ENCODE data around the gene RAP1GAP.

The RAP1GAP gene

DNA sequence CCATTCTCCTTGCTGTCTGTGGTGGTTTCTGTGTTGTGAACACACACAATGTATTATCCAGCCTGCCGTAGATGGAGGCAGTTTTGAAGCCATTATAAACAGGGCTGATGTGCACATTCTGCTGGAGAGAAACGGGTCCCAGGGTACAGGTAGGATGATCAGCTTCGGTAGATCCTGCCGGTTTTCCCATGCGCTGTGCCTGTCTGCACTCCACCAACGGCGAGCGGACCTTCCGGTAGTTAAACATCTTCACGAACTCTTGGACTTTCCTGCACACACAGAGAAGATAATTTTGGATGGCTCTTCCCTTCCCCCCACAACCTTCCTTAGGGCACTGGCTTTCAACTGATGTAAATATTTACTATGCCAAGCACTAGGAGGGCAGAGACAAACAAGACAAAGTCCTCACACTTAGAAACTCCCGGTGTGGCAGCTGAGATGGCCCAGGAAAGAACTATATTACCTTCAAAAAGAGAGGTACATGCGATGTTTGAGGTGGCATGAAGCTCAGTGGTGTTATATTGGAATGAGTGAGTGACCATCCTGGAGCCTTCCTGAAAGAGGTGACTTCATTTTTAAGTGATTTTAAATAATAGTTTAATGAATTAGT lies 118.2 kb downstream of the RAP1GAP start:
- Histone ChIP-seq H3K4me3 (IDR thresholded peaks at IDR 0.05; ENCODE audit: insufficient read depth, low read depth, low read length) (no peak overlapping the region), H3K9ac (no peak overlapping the region), H3K79me2 (ENCODE audit: insufficient read depth, low read depth) (no peaks in the 10 kb centered on the region), H3K27ac (no peak overlapping the region), H2AFZ (ENCODE audit: low read depth) (no peak overlapping the region), H4K20me1 (ENCODE audit: insufficient read depth) (no peaks in the 10 kb centered on the region), H3K27me3 (ENCODE audit: insufficient read depth, low read depth) (peaks cover 50% of the 10 kb centered on the region; the same call in 1 of the 2 replicates), H3K4me2 (no peak overlapping the region), H3K4me1 (ENCODE audit: low read depth, poor library complexity, severe bottlenecking) (no peaks in the 10 kb centered on the region), H3K36me3 (ENCODE audit: insufficient read depth) (no peaks in the 10 kb centered on the region)
- TF ChIP-seq CTCF (conservative IDR thresholded peaks at IDR 0.05; ENCODE audit: low read depth, low read length), result no peak

GRCh38 chr1:21550097-21550496 lies 119.1 kb downstream of the RAP1GAP start:
- Histone ChIP-seq H3K4me2 (no peak overlapping the region), H3K27ac (no peak overlapping the region)
- TF ChIP-seq CTCF (conservative IDR thresholded peaks at IDR 0.05; ENCODE audit: low read depth, low read length), result no peak

DNA sequence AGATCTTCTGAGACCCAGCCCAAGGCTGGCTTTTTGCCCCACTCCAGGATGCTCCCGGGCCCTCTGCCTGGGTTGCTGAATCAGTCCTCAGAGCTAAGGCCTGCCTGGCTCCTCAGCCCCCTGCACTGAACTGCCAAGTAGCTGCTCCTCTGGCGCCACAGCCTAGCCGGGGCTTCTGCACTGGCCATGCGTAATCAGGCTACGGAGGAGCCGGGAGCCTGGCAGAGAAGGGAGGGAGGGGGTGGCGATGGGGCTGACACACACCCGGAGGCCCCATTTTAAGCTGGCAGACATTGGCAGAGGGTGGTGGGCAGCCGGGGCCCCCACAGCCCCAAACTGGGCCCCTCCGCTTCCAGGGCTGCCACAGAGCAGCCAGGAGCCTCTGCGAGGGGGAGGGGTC lies 121.3 kb downstream of the RAP1GAP start:
- Histone ChIP-seq H4K20me1 (ENCODE audit: insufficient read depth) (no peaks in the 10 kb centered on the region), H2AFZ (ENCODE audit: low read depth) (no peak overlapping the region), H3K9ac (no peak overlapping the region), H3K79me2 (ENCODE audit: insufficient read depth, low read depth) (no peaks in the 10 kb centered on the region), H3K27me3 (ENCODE audit: insufficient read depth, low read depth) (peaks cover 32% of the 10 kb centered on the region; the same call in 1 of the 2 replicates), H3K4me2 (no peak overlapping the region), H3K4me1 (ENCODE audit: low read depth, poor library complexity, severe bottlenecking) (no peaks in the 10 kb centered on the region), H3K4me3 (IDR thresholded peaks at IDR 0.05; ENCODE audit: insufficient read depth, low read depth, low read length) (no peak overlapping the region), H3K27ac (no peak overlapping the region), H3K36me3 (ENCODE audit: insufficient read depth) (no peaks in the 10 kb centered on the region)
- no peak for TF ChIP-seq CTCF (conservative IDR thresholded peaks at IDR 0.05; ENCODE audit: low read depth, low read length)

More at GRCh38 chr1:21550097-21550496, 119.1 kb downstream of the RAP1GAP start:
- Histone ChIP-seq H4K20me1 (ENCODE audit: insufficient read depth) (no peaks in the 10 kb centered on the region), H3K4me3 (IDR thresholded peaks at IDR 0.05; ENCODE audit: insufficient read depth, low read depth, low read length) (no peak overlapping the region), H2AFZ (ENCODE audit: low read depth) (no peak overlapping the region), H3K36me3 (ENCODE audit: insufficient read depth) (no peaks in the 10 kb centered on the region), H3K79me2 (ENCODE audit: insufficient read depth, low read depth) (no peaks in the 10 kb centered on the region), H3K27me3 (ENCODE audit: insufficient read depth, low read depth) (peaks cover 41% of the 10 kb centered on the region; the same call in 1 of the 2 replicates), H3K4me1 (ENCODE audit: low read depth, poor library complexity, severe bottlenecking) (no peaks in the 10 kb centered on the region), H3K9ac (no peak overlapping the region)

Measured in KMS-11 (cell line).